DOHH2 (cell line): ENCODE measurements around the gene SHC3.

ENCODE experiments used
- H3F3A ChIP-seq: fragments of 200-600 bp; sonication (generic), shearing (Covaris generic); 2 replicates; pipeline ENCODE4 v1.6.0; 2016; ENCODE audit warnings: antibody characterized with exemption, mild to moderate bottlenecking; ENCODE audit not compliant: control insufficient read depth, insufficient read depth
- H3K27ac ChIP-seq: fragments of 200-600 bp; sonication (generic); 2 replicates; pipeline ENCODE4 v1.5.1; 2014; ENCODE audit warnings: low read depth, mild to moderate bottlenecking, low read length, moderate library complexity
- H3K27me3 ChIP-seq: fragments of 200-600 bp; sonication (generic); 2 replicates; pipeline ENCODE4 v1.6.1; 2014; ENCODE audit warnings: mild to moderate bottlenecking, low read length, mixed read lengths; ENCODE audit not compliant: control insufficient read depth
- H3K36me3 ChIP-seq: fragments of 200-600 bp; sonication (generic); 2 replicates; pipeline ENCODE4 v1.6.1; 2014; ENCODE audit warnings: mild to moderate bottlenecking, low read length, moderate library complexity, mixed read lengths; ENCODE audit not compliant: control insufficient read depth
- H3K4me1 ChIP-seq: fragments of 200-600 bp; sonication (generic); 2 replicates; pipeline ENCODE4 v1.6.1; 2014; ENCODE audit warnings: mild to moderate bottlenecking, low read length, mixed read lengths; ENCODE audit not compliant: control insufficient read depth
- H3K4me2 ChIP-seq: fragments of 200-600 bp; sonication (generic); 2 replicates; pipeline ENCODE4 v1.6.0; 2014; ENCODE audit warnings: mild to moderate bottlenecking, low read length, moderate library complexity
- H3K4me3 ChIP-seq: fragments of 200-600 bp; sonication (generic); 2 replicates; pipeline ENCODE4 v1.5.1; 2014; ENCODE audit warnings: mild to moderate bottlenecking, low read length, mixed read lengths
- H3K79me2 ChIP-seq: fragments of 200-600 bp; sonication (generic); 2 replicates; pipeline ENCODE4 v1.6.1; 2014; ENCODE audit warnings: mild to moderate bottlenecking, low read length, mixed read lengths; ENCODE audit not compliant: control insufficient read depth
- H3K9me2 ChIP-seq: fragments of 200-600 bp; sonication (generic); replicated peaks from 2 replicates; pipeline ENCODE4 v1.6.1; 2014; ENCODE audit warnings: mild to moderate bottlenecking, low read length, mixed read lengths; ENCODE audit not compliant: control insufficient read depth
- H3K9me3 ChIP-seq: fragments of 200-600 bp; sonication (generic); 2 replicates; pipeline ENCODE4 v1.6.1; 2014; ENCODE audit warnings: antibody characterized with exemption, low read length, mixed read lengths; ENCODE audit not compliant: control insufficient read depth, insufficient read depth
- H4K20me1 ChIP-seq: fragments of 200-600 bp; sonication (generic); 2 replicates; pipeline ENCODE4 v1.6.0; 2014; ENCODE audit warnings: low read depth, mild to moderate bottlenecking, antibody characterized with exemption, low read length, moderate library complexity; ENCODE audit not compliant: control insufficient read depth, insufficient read depth
- CTCF ChIP-seq: fragments of 200-600 bp; sonication (generic); IDR thresholded peaks from one replicate; pipeline ENCODE4 v1.5.1; 2014; ENCODE audit warnings: antibody characterized with exemption, mild to moderate bottlenecking, low read depth, low read length; ENCODE audit not compliant: poor library complexity, severe bottlenecking
- EZH2phosphoT487 ChIP-seq: fragments of 200-600 bp; sonication (generic); IDR thresholded peaks from 2 replicates; pipeline ENCODE4 v1.6.1; 2017; ENCODE audit warnings: borderline replicate concordance, mild to moderate bottlenecking, antibody characterized with exemption, low read length, moderate library complexity, mixed read lengths

Gene SHC3

GRCh38 chr9:89154651-89155336, 23.8 kb downstream of the SHC3 start:
- H3K36me3 ChIP-seq: no peaks in the 10 kb centered on the region
- peaks cover under 1% of the 10 kb centered on the region; the same call in 1 of the 2 replicates for H3K4me1 ChIP-seq
- no peak overlapping the region for H3K4me2 ChIP-seq
- no peaks in the 10 kb centered on the region for H3K27me3 ChIP-seq
- no peak for TF ChIP-seq CTCF
- no peak for TF ChIP-seq EZH2phosphoT487
- no peak overlapping the region for H3K4me3 ChIP-seq
- H3K9me3 ChIP-seq: no peaks in the 10 kb centered on the region
- H3F3A ChIP-seq: no peaks in the 10 kb centered on the region
- no peaks in the 10 kb centered on the region for H3K9me2 ChIP-seq
- no peaks in the 10 kb centered on the region for H3K79me2 ChIP-seq
- no peak overlapping the region for H3K27ac ChIP-seq
- no peaks in the 10 kb centered on the region for H4K20me1 ChIP-seq

- H3K27me3 ChIP-seq: no peaks in the 10 kb centered on the region
- no peaks in the 10 kb centered on the region for H3K9me2 ChIP-seq
- no peak overlapping the region for H3K4me3 ChIP-seq
- H4K20me1 ChIP-seq: no peaks in the 10 kb centered on the region
- no peaks in the 10 kb centered on the region for H3K79me2 ChIP-seq
- no peaks in the 10 kb centered on the region for H3K36me3 ChIP-seq
- H3K4me2 ChIP-seq: no peak overlapping the region
- H3K4me1 ChIP-seq: peaks cover 5% of the 10 kb centered on the region; the same call in 1 of the 2 replicates
- TF ChIP-seq CTCF: no peak
- H3K27ac ChIP-seq: no peak overlapping the region
- no peaks in the 10 kb centered on the region for H3K9me3 ChIP-seq
- H3F3A ChIP-seq: no peaks in the 10 kb centered on the region
Measured at GRCh38 chr9:89154218-89154617, 24.4 kb downstream of the SHC3 start.

GRCh38 chr9:89153232-89154017, 25.2 kb downstream of the SHC3 start:
- Histone ChIP-seq H3K9me3 (no peaks in the 10 kb centered on the region), H3K27me3 (no peaks in the 10 kb centered on the region), H3K9me2 (no peaks in the 10 kb centered on the region), H3K36me3 (no peaks in the 10 kb centered on the region), H3K27ac (no peak overlapping the region), H3K4me3 (no peak overlapping the region), H3F3A (no peaks in the 10 kb centered on the region), H3K4me1 (peaks cover 5% of the 10 kb centered on the region; the same call in 1 of the 2 replicates), H4K20me1 (no peaks in the 10 kb centered on the region), H3K4me2 (no peak overlapping the region), H3K79me2 (no peaks in the 10 kb centered on the region)
- TF ChIP-seq CTCF (no peak), EZH2phosphoT487 (no peak)
